GM12878 (cell line): ENCODE data around the gene SLMAP. TPM values are rescaled to one million over a fixed set of nuclear protein-coding genes. Genes with fewer than 3 reads are reported as not detected.

ENCODE experiments used
- BCL11A ChIP-seq: IDR thresholded peaks from 2 replicates; pipeline ENCODE4 v1.6.1; 2011; ENCODE audit warnings: low read depth, low read length
- CHD4 ChIP-seq: fragments of 200-600 bp; sonication (generic); IDR thresholded peaks from 2 replicates; pipeline ENCODE4 v1.6.1; 2016; ENCODE audit warnings: mild to moderate bottlenecking
- ETV6 ChIP-seq, 2 experiments: fragments of 450-650 bp in 1 of 2; IDR thresholded peaks in 1 of 2; conservative IDR thresholded peaks in 1 of 2; 2 replicates each; pipeline ENCODE4 v1.6.1; 2014; ENCODE audit warnings: antibody characterized with exemption in 1 of 2, borderline replicate concordance in 1 of 2, low read depth in 1 of 2, mild to moderate bottlenecking in 1 of 2, moderate library complexity in 1 of 2
- HDGF ChIP-seq: fragments of 450-650 bp; IDR thresholded peaks from 2 replicates; pipeline ENCODE4 v1.6.1; 2016; ENCODE audit warnings: antibody characterized with exemption
- KAT2A ChIP-seq: conservative IDR thresholded peaks from 2 replicates; pipeline ENCODE4 v1.6.1; 2011; ENCODE audit warnings: low read depth, low read length; ENCODE audit not compliant: control insufficient read depth
- POLR2AphosphoS5 ChIP-seq: IDR thresholded peaks from 2 replicates; pipeline ENCODE4 v1.6.1; 2011; ENCODE audit warnings: mild to moderate bottlenecking, low read length, inconsistent platforms
- SRF ChIP-seq, 2 experiments: IDR thresholded peaks; 2 replicates each; pipeline ENCODE4 v1.6.1; 2011; ENCODE audit warnings: low read depth in 2 of 2, low read length in 2 of 2, mild to moderate bottlenecking in 1 of 2, moderate library complexity in 1 of 2
- TCF7 ChIP-seq: IDR thresholded peaks from 2 replicates; pipeline ENCODE4 v1.6.1; 2014; ENCODE audit warnings: antibody characterized with exemption, borderline replicate concordance
- polyA plus RNA-seq, 11 experiments: library from polyadenylated mRNA; depleted of rRNA in 4 of 11; unstranded in 6 of 11; stranded (reverse) in 5 of 11; fragments of >200 nt; fragmentation: Nextera tagmentation in 4 of 11; fragmentation: Illumina TruSeq in 1 of 11; extraction: Ambion mirVana in 4 of 11; extraction: Trizol in 1 of 11; gene quantifications; 1 replicate in 1 of 11; 2 replicates in 10 of 11; pipeline versions ENCODE4 v1.2.1 to v1.2.3, GENCODE V29; 2011 to 2016; ENCODE audit warnings: inconsistent platforms in 2 of 11, missing spikeins in 2 of 11, low read depth in 1 of 11
- total RNA-seq, 4 experiments: library from RNA; depleted of rRNA in 3 of 4; stranded (reverse); fragments of >200 nt in 3 of 4; fragmentation: Illumina TruSeq in 1 of 4; extraction: Trizol in 1 of 4; gene quantifications; 2 replicates each; pipeline versions ENCODE4 v1.2.1 to v1.2.3, GENCODE V29; 2013 to 2021
- TF ChIP-seq, protein P1 (sequence below): IDR thresholded peaks from 2 replicates; pipeline ENCODE4 v1.6.1; 2012; ENCODE audit warnings: improper control_type of control experiment, low read depth, low read length; ENCODE audit not compliant: insufficient replicate concordance
- TF ChIP-seq, protein P2 (sequence below): fragments of 450-650 bp; formaldehyde crosslinking; IDR thresholded peaks from 2 replicates; pipeline ENCODE4 v1.5.0; 2022; ENCODE audit warnings: mild to moderate bottlenecking, missing genetic modification characterization
- TF ChIP-seq, protein P3 (sequence below): fragments of 450-650 bp; IDR thresholded peaks from 2 replicates; pipeline ENCODE4 v1.6.1; 2017; ENCODE audit warnings: mild to moderate bottlenecking, moderate library complexity

SLMAP gene
- total and polyA plus RNA-seq, 10 of the 15 experiments (the other 5 are each of a cell fraction or from before 2014, with no cell fraction given): 8.3 to 43.8 (median 26.4) TPM

DNA sequence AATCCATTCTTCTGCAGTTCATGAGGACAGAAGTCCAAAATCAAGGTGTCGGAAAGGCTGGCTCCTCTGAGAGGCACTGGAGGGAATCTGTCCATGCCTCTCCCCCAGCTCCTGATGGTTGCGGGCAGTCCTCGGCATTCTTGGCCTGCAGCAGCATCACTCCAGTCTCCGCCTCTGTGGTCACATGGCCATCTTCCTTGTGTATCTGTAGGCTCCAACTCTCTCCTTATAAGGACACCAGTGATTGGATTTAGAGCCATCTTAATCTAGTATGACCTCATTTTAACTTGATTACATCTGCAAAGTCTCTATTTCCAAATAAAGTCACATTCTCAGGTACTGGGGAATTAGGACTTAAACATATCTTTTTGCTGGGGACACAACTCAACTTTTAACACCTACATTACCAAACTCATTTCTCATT is 196.1 kb downstream of the SLMAP start (continued):
- TF ChIP-seq ETV6 (conservative IDR thresholded peaks at IDR 0.05 in 1 of 2, IDR thresholded peaks at IDR 0.05 in 1 of 2; ENCODE audit: borderline replicate concordance in 1 of 2, low read depth in 1 of 2) (no peak), POLR2AphosphoS5 (no peak), HDGF (no peak), SRF (IDR thresholded peaks at IDR 0.05; ENCODE audit: low read depth in 2 of 2, low read length in 2 of 2) (no peak), TCF7 (no peak), BCL11A (no peak), KAT2A (no peak), CHD4 (no peak)
- TF ChIP-seq, protein P1, sequence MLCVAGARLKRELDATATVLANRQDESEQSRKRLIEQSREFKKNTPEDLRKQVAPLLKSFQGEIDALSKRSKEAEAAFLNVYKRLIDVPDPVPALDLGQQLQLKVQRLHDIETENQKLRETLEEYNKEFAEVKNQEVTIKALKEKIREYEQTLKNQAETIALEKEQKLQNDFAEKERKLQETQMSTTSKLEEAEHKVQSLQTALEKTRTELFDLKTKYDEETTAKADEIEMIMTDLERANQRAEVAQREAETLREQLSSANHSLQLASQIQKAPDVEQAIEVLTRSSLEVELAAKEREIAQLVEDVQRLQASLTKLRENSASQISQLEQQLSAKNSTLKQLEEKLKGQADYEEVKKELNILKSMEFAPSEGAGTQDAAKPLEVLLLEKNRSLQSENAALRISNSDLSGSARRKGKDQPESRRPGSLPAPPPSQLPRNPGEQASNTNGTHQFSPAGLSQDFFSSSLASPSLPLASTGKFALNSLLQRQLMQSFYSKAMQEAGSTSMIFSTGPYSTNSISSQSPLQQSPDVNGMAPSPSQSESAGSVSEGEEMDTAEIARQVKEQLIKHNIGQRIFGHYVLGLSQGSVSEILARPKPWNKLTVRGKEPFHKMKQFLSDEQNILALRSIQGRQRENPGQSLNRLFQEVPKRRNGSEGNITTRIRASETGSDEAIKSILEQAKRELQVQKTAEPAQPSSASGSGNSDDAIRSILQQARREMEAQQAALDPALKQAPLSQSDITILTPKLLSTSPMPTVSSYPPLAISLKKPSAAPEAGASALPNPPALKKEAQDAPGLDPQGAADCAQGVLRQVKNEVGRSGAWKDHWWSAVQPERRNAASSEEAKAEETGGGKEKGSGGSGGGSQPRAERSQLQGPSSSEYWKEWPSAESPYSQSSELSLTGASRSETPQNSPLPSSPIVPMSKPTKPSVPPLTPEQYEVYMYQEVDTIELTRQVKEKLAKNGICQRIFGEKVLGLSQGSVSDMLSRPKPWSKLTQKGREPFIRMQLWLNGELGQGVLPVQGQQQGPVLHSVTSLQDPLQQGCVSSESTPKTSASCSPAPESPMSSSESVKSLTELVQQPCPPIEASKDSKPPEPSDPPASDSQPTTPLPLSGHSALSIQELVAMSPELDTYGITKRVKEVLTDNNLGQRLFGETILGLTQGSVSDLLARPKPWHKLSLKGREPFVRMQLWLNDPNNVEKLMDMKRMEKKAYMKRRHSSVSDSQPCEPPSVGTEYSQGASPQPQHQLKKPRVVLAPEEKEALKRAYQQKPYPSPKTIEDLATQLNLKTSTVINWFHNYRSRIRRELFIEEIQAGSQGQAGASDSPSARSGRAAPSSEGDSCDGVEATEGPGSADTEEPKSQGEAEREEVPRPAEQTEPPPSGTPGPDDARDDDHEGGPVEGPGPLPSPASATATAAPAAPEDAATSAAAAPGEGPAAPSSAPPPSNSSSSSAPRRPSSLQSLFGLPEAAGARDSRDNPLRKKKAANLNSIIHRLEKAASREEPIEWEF: no peak
- TF ChIP-seq, protein P2, sequence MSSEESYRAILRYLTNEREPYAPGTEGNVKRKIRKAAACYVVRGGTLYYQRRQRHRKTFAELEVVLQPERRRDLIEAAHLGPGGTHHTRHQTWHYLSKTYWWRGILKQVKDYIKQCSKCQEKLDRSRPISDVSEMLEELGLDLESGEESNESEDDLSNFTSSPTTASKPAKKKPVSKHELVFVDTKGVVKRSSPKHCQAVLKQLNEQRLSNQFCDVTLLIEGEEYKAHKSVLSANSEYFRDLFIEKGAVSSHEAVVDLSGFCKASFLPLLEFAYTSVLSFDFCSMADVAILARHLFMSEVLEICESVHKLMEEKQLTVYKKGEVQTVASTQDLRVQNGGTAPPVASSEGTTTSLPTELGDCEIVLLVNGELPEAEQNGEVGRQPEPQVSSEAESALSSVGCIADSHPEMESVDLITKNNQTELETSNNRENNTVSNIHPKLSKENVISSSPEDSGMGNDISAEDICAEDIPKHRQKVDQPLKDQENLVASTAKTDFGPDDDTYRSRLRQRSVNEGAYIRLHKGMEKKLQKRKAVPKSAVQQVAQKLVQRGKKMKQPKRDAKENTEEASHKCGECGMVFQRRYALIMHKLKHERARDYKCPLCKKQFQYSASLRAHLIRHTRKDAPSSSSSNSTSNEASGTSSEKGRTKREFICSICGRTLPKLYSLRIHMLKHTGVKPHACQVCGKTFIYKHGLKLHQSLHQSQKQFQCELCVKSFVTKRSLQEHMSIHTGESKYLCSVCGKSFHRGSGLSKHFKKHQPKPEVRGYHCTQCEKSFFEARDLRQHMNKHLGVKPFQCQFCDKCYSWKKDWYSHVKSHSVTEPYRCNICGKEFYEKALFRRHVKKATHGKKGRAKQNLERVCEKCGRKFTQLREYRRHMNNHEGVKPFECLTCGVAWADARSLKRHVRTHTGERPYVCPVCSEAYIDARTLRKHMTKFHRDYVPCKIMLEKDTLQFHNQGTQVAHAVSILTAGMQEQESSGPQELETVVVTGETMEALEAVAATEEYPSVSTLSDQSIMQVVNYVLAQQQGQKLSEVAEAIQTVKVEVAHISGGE (CRISPR knock-in tag): no peak
- TF ChIP-seq, protein P3, sequence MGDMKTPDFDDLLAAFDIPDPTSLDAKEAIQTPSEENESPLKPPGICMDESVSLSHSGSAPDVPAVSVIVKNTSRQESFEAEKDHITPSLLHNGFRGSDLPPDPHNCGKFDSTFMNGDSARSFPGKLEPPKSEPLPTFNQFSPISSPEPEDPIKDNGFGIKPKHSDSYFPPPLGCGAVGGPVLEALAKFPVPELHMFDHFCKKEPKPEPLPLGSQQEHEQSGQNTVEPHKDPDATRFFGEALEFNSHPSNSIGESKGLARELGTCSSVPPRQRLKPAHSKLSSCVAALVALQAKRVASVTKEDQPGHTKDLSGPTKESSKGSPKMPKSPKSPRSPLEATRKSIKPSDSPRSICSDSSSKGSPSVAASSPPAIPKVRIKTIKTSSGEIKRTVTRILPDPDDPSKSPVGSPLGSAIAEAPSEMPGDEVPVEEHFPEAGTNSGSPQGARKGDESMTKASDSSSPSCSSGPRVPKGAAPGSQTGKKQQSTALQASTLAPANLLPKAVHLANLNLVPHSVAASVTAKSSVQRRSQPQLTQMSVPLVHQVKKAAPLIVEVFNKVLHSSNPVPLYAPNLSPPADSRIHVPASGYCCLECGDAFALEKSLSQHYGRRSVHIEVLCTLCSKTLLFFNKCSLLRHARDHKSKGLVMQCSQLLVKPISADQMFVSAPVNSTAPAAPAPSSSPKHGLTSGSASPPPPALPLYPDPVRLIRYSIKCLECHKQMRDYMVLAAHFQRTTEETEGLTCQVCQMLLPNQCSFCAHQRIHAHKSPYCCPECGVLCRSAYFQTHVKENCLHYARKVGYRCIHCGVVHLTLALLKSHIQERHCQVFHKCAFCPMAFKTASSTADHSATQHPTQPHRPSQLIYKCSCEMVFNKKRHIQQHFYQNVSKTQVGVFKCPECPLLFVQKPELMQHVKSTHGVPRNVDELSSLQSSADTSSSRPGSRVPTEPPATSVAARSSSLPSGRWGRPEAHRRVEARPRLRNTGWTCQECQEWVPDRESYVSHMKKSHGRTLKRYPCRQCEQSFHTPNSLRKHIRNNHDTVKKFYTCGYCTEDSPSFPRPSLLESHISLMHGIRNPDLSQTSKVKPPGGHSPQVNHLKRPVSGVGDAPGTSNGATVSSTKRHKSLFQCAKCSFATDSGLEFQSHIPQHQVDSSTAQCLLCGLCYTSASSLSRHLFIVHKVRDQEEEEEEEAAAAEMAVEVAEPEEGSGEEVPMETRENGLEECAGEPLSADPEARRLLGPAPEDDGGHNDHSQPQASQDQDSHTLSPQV: no peak
